A549 treated with AZD9567 at 1 μM for 4 hours (cell line): Measurements from ENCODE around the gene ZNF667. TPM values are rescaled to one million over a fixed set of nuclear protein-coding genes. Genes with fewer than 3 reads are reported as not detected.

Experiments used
- total RNA-seq: library from RNA; stranded (reverse); fragments of 200-300 nt; extraction: Qiagen RNA extraction; gene quantifications from 5 replicates; pipeline ENCODE4 v1.2.3, GENCODE V29; 2022; ENCODE audit not compliant: insufficient read depth

Gene ZNF667
- not detected in 5 replicates for total RNA-seq

DNA sequence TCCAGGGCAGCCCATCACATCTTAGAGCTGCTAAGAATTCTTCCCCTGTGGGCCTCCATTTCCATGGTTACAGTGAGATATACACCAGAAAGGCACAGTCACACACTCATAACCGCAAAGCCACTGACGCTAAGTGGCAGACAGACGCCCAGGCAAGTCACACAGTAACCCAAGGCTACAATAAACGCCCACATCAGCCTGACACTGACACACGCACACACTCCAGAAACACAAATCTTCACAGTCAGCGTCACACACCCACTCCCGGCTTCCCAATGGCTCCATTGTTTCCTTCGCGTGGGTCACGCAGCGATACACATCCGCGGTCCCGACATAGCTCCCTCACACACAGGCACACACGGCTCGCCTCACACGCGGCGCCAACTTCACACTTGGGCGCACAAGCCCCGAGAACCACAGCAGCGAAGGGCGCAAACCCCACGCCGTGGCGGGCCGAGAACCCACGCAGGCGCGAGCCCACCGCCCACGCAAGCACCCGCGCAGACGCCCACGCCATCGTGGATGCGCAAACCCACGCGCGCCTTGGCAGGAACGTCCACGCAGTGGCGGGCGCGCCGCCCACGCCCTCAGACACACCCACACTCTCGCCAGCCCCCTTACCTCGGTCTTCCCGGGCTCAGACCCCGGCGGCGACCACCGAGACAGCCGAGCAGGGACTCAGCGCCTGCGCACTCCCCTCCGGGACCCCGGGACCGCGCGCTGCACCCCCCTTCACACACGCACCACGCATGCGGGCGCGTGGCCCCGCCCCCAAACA is at the start of gene ZNF667:
TSS of gene ZNF667 (minus strand) at position 695 of the 778 bp plus-strand sequence. CDS start 14,975 bp downstream, outside the sequence.

DNA sequence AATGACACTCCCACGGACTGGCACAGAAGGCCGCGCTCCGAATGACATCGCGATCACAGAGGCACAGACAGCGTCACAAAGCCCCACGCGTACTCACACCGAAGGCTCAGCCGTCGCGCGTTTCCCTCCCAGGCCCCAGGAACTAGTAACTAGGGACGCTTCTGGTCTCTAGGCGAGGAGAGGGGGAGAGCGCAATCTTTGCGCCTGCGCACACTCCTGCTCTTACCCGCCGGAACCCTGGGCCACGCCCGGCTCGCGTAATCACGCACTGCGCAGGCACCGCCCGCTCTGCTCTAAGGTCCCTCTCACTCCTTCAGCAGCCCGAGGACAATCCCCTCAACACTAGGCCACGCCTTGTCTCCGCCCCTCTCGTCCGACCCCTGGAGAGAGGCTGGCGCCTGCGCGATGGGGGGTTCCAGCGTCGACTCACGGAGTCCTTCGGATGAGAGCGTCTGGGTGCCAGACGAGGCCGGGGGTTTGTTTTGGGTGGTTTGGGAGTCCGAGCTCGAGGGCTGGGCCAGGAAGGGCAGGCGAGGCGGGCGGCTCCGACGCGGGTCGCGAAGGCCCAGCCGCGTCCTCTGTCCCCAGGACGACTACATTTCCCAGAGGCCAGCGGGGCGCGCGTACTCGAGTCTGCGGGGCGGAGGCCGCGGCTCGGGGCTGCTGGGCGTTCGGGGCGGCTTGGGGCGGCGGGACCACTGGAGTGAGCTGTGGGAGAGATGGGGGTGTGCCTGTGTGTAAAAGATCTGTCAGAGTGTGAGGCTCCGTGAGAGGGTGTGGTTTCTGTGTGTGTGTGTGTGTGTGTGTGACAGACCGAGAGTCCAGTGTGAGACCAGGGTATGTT is 30.5 kb upstream of the ZNF667 start, which contains the start of gene ZNF471:
TSS of gene ZNF471 (plus strand) at position 410 of the 844 bp plus-strand sequence. CDS start 3,717 bp downstream, outside the sequence.

DNA sequence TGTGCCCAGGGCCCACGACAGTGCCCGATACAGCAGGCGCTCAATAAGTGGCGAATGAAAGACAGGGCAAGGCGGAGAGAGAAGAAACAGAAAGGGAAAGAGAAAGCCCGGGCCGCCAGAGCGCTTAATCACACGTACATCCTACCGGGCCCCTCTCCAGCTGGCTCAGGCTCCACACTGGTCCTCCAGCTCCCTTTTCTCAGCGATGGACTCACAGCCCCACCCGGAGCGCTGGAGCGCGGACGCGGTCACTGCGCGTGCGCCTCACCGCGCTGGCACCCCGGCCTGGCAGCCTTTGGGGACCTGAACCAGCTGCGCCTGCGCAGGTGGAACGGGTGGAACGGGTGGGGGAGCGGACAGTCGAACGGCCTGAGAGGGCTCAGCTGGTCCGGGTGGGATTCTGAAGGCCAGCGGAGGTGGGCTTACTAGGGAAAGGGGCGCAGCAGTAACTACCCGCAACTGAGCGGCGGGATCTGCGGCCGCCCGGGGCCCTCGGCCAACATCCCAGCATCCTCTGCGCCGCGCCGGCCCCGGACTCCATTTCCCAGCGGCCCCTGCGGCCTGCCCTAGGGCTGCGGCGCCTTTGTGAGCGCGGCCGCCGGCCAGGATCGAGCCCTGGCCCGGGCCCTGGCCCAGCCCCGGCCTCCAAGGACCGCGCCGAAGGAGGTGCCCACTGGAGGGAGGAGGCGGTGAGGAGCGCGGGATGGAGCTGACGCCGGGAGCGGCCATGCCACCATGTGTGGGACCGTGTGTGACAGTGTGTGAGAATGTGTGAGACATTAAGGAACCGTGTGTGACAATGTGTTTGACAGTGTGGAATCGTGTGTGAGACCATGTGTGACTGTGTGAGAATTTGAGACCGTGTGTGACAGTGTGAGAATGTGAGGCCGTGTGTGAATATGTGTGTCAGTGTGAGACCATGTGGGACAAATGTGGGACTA is 73.1 kb downstream of the ZNF667 start, which contains the start of gene ZNF583:
TSS of gene ZNF583 (plus strand) at position 569 of the 941 bp plus-strand sequence. CDS start 2,783 bp downstream, outside the sequence.

DNA sequence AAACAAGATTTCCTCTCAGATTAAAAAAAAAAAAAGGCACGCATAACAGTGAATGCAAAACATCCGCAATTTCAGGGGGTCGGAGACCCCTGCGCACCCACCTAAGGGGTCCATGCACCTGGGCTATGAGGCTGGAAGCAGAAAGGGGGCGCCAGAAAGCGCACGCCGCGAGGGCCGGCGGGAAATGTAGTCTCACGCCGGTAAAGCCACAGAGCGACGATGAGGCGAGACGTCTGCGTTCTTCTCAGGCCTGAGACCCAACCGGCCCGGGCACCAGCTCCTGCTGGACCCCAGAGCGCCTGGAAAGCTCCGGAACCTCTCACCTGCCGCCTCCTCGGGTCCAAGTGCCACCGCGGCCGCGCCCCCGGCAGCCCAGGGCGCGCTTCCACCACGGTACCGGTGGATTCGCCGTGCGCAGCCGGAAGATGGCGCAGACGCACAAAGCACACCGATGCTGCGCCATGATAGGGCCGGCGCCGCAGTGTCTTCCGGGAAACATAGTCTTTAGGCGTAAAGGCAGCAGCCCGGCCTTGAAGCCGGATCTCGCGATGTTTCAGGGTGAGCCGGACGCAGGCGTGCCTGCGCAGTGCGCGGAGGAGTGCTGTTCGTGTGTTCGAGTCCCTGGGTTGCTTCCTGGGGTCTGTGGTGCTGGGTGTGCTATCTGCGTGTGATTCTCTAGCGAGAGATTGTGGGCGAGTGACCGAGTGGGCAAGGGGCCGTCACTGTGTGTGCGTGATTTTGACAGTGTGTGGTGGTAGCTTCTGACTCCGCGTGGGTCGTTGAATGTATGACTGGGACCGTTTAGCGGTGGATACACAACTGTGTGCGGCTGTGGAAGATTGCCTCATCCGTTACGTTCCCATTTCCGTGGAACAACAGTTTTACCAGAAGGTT is 83.8 kb downstream of the ZNF667 start, which contains the start of gene ZNF582:
TSS of gene ZNF582 (minus strand) at position 416 of the 894 bp plus-strand sequence. CDS start 1,782 bp downstream, outside the sequence.

Other genes starting within 250 kb of the ZNF667 start
- gene EDDM13, start 204.6 kb downstream of the ZNF667 start, total RNA-seq = not detected in 5 replicates
- 8.6 to 17.8 TPM (median 9.7 TPM) in 5 replicates for gene ZSCAN5A, start 162.5 kb downstream of the ZNF667 start, total RNA-seq
- 0.78 to 1.7 TPM (median 1.2 TPM) in 4 of 5 replicates, not detected in the other for gene ZNF582, start 83.8 kb downstream of the ZNF667 start, total RNA-seq
- gene ZNF583, start 73.0 kb downstream of the ZNF667 start, total RNA-seq = 1.1 to 2.2 TPM (median 1.7 TPM) in 5 replicates
- gene ZNF471, start 30.5 kb upstream of the ZNF667 start, total RNA-seq = 0.02 to 0.17 TPM (median 0.04 TPM) in 4 of 5 replicates, not detected in the other
- 2.5 to 4.2 TPM (median 3.8 TPM) in 5 replicates for gene ZFP28, start 61.6 kb upstream of the ZNF667 start, total RNA-seq
- 1.2 to 2.0 TPM (median 1.7 TPM) in 5 replicates for gene ZNF470, start 90.1 kb upstream of the ZNF667 start, total RNA-seq
- gene ZNF71, start 118.0 kb upstream of the ZNF667 start, total RNA-seq = 10.5 to 12.5 TPM (median 11.6 TPM) in 5 replicates
- 0.11 to 0.22 TPM (median 0.13 TPM) in 4 of 5 replicates, not detected in the other for gene SMIM17, start 165.8 kb upstream of the ZNF667 start, total RNA-seq
- gene ZNF835, start 194.4 kb upstream of the ZNF667 start, total RNA-seq = not detected in 5 replicates